Karpas-422 (cell line): ENCODE data around the gene SPTB. TPM values are rescaled to one million over a fixed set of nuclear protein-coding genes. Genes with fewer than 3 reads are reported as not detected.

Experiments
- DNase-seq: peaks from one replicate; pipeline ENCODE4 v3.0.0-alpha.2; 2015
- H2AFZ ChIP-seq: fragments of 200-600 bp; sonication (generic); 2 replicates; pipeline ENCODE4 v1.6.1; 2014; ENCODE audit warnings: antibody characterized with exemption, low read length, mixed read lengths
- H3K27ac ChIP-seq: fragments of 200-600 bp; sonication (generic); 2 replicates; pipeline ENCODE4 v1.5.1; 2014; ENCODE audit warnings: mild to moderate bottlenecking, low read length, moderate library complexity
- H3K27me3 ChIP-seq: fragments of 200-600 bp; sonication (generic); 2 replicates; pipeline ENCODE4 v1.6.1; 2014; ENCODE audit warnings: low read length, mixed read lengths
- H3K36me3 ChIP-seq: fragments of 200-600 bp; sonication (generic); 2 replicates; pipeline ENCODE4 v1.6.1; 2014; ENCODE audit warnings: low read length, mixed read lengths; ENCODE audit not compliant: insufficient read depth
- H3K4me1 ChIP-seq: fragments of 200-600 bp; sonication (generic); 2 replicates; pipeline ENCODE4 v1.6.1; 2014; ENCODE audit warnings: mild to moderate bottlenecking, low read length, mixed read lengths
- H3K4me2 ChIP-seq: fragments of 200-600 bp; sonication (generic); 2 replicates; pipeline ENCODE4 v1.6.1; 2014; ENCODE audit warnings: low read length, low read depth, mild to moderate bottlenecking; ENCODE audit not compliant: poor library complexity, severe bottlenecking
- H3K4me3 ChIP-seq: fragments of 200-600 bp; sonication (generic); 2 replicates; pipeline ENCODE4 v1.5.1; 2014; ENCODE audit warnings: mild to moderate bottlenecking, antibody characterized with exemption, low read length, mixed read lengths
- H3K79me2 ChIP-seq: fragments of 200-600 bp; sonication (generic); 2 replicates; pipeline ENCODE4 v1.6.1; 2014; ENCODE audit warnings: mild to moderate bottlenecking, low read length, mixed read lengths
- H3K9ac ChIP-seq: fragments of 200-600 bp; sonication (generic); 2 replicates; pipeline ENCODE4 v1.6.0; 2014; ENCODE audit warnings: low read length
- H3K9me2 ChIP-seq: fragments of 200-600 bp; sonication (generic), shearing (Covaris generic); replicated peaks from 2 replicates; pipeline ENCODE4 v1.6.0; 2014; ENCODE audit warnings: mild to moderate bottlenecking, low read length, moderate library complexity; ENCODE audit not compliant: insufficient read depth
- H3K9me3 ChIP-seq: fragments of 300-700, 200-600 bp; sonication (generic); 2 replicates; pipeline ENCODE4 v1.6.1; 2014; ENCODE audit warnings: low read length, mixed read lengths
- H4K20me1 ChIP-seq: fragments of 200-600 bp; sonication (generic); 2 replicates; pipeline ENCODE4 v1.6.1; 2014; ENCODE audit warnings: mild to moderate bottlenecking, antibody characterized with exemption, low read length, low read depth; ENCODE audit not compliant: insufficient read depth
- total RNA-seq: library from RNA; depleted of rRNA; stranded (reverse); fragments of >200 nt; shearing (Covaris generic); gene quantifications from 2 replicates; pipeline ENCODE4 v1.2.3, GENCODE V29; 2014; ENCODE audit warnings: low replicate concordance

Gene SPTB
- total RNA-seq, 1 experiment from 2014 or later: not detected

GRCh38 chr14:64730681-64731080 lies 149.0 kb downstream of the SPTB start:
- no peaks in the 10 kb centered on the region for H3K9me2 ChIP-seq
- no peaks in the 10 kb centered on the region for H4K20me1 ChIP-seq
- H3K27me3 ChIP-seq: no peaks in the 10 kb centered on the region
- H3K4me3 ChIP-seq: no peak overlapping the region
- H3K27ac ChIP-seq: no peak overlapping the region
- H3K4me2 ChIP-seq: no peak overlapping the region
- H3K9me3 ChIP-seq: no peaks in the 10 kb centered on the region
- no peak overlapping the region for H3K9ac ChIP-seq
- H3K79me2 ChIP-seq: no peaks in the 10 kb centered on the region
- no peak for DNase-seq
- H3K4me1 ChIP-seq: peaks cover 10% of the 10 kb centered on the region
- no peak overlapping the region for H2AFZ ChIP-seq
- no peaks in the 10 kb centered on the region for H3K36me3 ChIP-seq

GRCh38 chr14:64730061-64730440 lies 149.7 kb downstream of the SPTB start:
- Histone ChIP-seq H3K27me3 (no peaks in the 10 kb centered on the region), H4K20me1 (no peaks in the 10 kb centered on the region), H2AFZ (no peak overlapping the region), H3K9me3 (no peaks in the 10 kb centered on the region), H3K4me1 (peaks cover 16% of the 10 kb centered on the region), H3K9me2 (no peaks in the 10 kb centered on the region), H3K27ac (no peak overlapping the region), H3K36me3 (no peaks in the 10 kb centered on the region), H3K9ac (no peak overlapping the region), H3K4me3 (no peak overlapping the region), H3K4me2 (no peak overlapping the region), H3K79me2 (no peaks in the 10 kb centered on the region)
- DNase-seq: no peak

DNA sequence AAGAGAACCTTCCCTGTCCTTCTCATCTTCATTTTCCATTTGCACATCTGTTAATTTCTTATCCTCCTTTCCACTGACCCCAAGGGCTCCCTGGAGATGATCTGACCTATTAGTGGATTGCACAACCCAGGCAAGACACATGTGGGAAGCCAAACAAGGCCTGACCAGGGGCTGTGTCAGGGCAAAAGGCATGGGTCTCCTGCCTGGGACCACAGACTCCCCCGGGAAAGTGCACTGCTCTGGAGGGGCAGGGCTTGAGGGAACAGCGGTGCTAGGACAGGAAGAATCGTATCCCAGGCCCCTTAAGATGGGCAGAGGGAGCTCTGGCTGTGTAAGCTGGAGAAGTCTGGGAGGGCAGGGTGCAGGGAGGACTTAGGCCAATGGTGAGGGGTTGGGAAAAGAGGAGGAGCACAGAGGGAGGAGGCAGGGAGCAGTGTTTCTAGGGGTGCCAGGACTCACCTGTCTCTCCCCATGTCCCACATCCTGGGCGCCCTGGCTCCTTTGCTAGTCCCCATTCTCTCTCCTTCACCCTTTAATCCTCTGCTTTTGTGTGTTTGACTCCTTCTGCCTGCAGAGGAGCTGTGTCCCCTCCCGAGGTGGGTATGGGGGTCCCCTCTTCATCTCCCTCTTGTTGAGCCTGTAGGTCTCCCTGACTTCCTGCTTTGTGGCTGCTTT lies 150.2 kb downstream of the SPTB start:
- no peaks in the 10 kb centered on the region for H3K9me2 ChIP-seq
- H3K27ac ChIP-seq: no peak overlapping the region
- no peak overlapping the region for H3K4me2 ChIP-seq
- no peaks in the 10 kb centered on the region for H3K36me3 ChIP-seq
- no peaks in the 10 kb centered on the region for H3K27me3 ChIP-seq
- H3K9ac ChIP-seq: no peak overlapping the region
- H4K20me1 ChIP-seq: no peaks in the 10 kb centered on the region
- no peaks in the 10 kb centered on the region for H3K79me2 ChIP-seq
- H3K4me1 ChIP-seq: peaks cover 17% of the 10 kb centered on the region
- no peak overlapping the region for H3K4me3 ChIP-seq
- DNase-seq: no peak
- no peak overlapping the region for H2AFZ ChIP-seq
- no peaks in the 10 kb centered on the region for H3K9me3 ChIP-seq

- Histone ChIP-seq H3K36me3 (no peaks in the 10 kb centered on the region), H3K9me2 (no peaks in the 10 kb centered on the region), H3K79me2 (no peaks in the 10 kb centered on the region), H3K27me3 (no peaks in the 10 kb centered on the region), H3K4me3 (no peak overlapping the region), H3K4me1 (peaks cover 17% of the 10 kb centered on the region), H4K20me1 (no peaks in the 10 kb centered on the region), H2AFZ (no peak overlapping the region), H3K4me2 (no peak overlapping the region), H3K9me3 (no peaks in the 10 kb centered on the region), H3K9ac (no peak overlapping the region), H3K27ac (no peak overlapping the region)
- no peak for DNase-seq
Measured at GRCh38 chr14:64728856-64729255, 150.9 kb downstream of the SPTB start.

DNA sequence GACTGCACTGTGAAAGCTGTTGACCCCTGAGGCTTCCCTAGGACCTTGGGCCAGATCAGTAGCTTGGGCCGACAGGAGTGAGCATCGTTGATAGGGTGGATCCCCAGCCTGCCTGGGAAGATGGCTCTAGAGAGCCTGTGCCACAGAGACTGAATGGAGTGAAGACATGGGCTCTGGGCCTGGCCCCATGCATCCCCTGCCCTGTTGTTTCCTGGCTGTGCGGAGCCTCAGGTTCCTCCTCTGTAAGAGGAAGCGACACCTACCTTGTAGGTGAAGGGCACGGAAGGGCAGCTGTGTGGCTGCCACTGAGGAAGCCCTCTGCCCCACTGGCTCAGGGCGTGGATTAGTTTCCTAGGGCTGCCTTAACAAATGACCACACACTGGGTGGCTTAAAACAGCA lies 151.6 kb downstream of the SPTB start:
- Histone ChIP-seq H3K9me3 (no peaks in the 10 kb centered on the region), H3K27me3 (no peaks in the 10 kb centered on the region), H3K27ac (no peak overlapping the region), H3K9me2 (no peaks in the 10 kb centered on the region), H3K4me2 (no peak overlapping the region), H3K4me1 (peaks cover 17% of the 10 kb centered on the region), H3K36me3 (no peaks in the 10 kb centered on the region), H3K4me3 (no peak overlapping the region), H2AFZ (no peak overlapping the region), H4K20me1 (no peaks in the 10 kb centered on the region), H3K9ac (no peak overlapping the region), H3K79me2 (no peaks in the 10 kb centered on the region)
- DNase-seq: no peak

DNA sequence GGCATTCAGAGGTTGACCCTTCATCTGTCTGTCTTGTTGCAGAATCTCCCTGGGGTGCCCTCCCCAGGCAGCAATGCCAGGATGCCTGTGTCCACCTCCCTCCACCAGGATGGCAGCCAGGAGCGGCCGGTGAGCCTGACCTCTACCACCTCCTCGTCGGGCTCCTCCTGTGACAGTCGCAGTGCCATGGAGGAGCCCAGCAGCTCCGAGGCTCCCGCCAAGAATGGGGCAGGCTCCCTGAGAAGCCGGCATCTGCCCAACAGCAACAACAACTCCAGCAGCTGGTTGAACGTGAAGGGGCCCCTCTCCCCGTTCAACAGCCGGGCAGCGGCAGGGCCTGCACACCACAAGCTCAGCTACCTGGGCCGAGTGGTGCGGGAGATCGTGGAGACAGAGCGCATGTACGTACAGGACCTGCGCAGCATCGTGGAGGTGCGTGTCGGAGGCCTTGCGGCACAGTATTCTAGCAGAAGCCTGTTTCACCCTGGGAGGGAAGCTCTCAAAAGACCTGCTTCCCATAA lies 152.1 kb downstream of the SPTB start:
- peaks cover 17% of the 10 kb centered on the region for H3K4me1 ChIP-seq
- DNase-seq: no peak
- H3K9ac ChIP-seq: no peak overlapping the region
- H4K20me1 ChIP-seq: no peaks in the 10 kb centered on the region
- no peaks in the 10 kb centered on the region for H3K9me2 ChIP-seq
- no peak overlapping the region for H3K27ac ChIP-seq
- H2AFZ ChIP-seq: no peak overlapping the region
- H3K27me3 ChIP-seq: no peaks in the 10 kb centered on the region
- H3K79me2 ChIP-seq: no peaks in the 10 kb centered on the region
- H3K9me3 ChIP-seq: no peaks in the 10 kb centered on the region
- H3K4me3 ChIP-seq: no peak overlapping the region
- H3K4me2 ChIP-seq: no peak overlapping the region
- H3K36me3 ChIP-seq: no peaks in the 10 kb centered on the region

GRCh38 chr14:64726585-64726890 lies 153.2 kb downstream of the SPTB start:
- H3K27ac ChIP-seq: no peak overlapping the region
- H3K27me3 ChIP-seq: no peaks in the 10 kb centered on the region
- no peaks in the 10 kb centered on the region for H4K20me1 ChIP-seq
- H3K9me3 ChIP-seq: no peaks in the 10 kb centered on the region
- peaks cover 17% of the 10 kb centered on the region for H3K4me1 ChIP-seq
- H3K79me2 ChIP-seq: no peaks in the 10 kb centered on the region
- no peak overlapping the region for H2AFZ ChIP-seq
- no peaks in the 10 kb centered on the region for H3K36me3 ChIP-seq
- DNase-seq: peak; percentile 45
- H3K4me2 ChIP-seq: no peak overlapping the region
- no peak overlapping the region for H3K4me3 ChIP-seq
- H3K9ac ChIP-seq: no peak overlapping the region
- H3K9me2 ChIP-seq: no peaks in the 10 kb centered on the region

DNA sequence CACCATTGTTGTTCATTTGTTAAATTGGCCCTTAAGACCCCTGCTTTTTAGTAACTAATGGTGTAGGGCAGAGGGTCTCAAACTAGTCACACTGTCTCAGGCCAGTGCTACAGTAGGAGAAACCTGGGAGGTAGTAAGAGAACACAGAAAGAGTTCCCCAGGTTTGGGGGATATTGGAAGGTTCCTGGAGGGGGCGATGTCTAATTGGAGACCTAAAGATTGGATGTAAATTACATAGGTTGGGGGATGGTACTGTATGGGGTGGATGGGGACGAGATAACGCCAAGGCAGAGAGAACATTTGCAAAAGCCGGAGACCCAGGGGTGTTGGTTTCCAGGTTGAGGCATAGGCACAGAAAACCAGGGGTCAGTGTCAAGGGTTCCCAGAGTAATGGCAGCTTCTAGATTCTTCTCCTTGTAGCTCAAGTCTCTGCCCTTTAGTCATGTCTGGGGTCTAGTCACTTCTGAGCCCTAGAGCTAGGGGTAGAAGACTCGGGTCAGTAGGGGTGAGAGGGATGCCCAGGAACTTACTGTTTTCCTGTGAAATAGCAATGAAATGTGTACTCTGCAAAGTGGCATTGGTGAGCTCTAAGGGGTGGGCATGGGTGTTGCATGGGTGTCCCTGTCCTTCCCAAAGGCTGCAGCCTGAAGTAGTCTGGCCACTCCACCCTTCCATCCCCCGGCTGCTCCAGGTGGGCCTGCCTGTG lies 153.7 kb downstream of the SPTB start:
- Histone ChIP-seq H4K20me1 (no peaks in the 10 kb centered on the region), H2AFZ (no peak overlapping the region), H3K9ac (no peak overlapping the region), H3K4me1 (peaks cover 17% of the 10 kb centered on the region), H3K27me3 (no peaks in the 10 kb centered on the region), H3K4me3 (no peak overlapping the region), H3K79me2 (no peaks in the 10 kb centered on the region), H3K4me2 (no peak overlapping the region), H3K36me3 (no peaks in the 10 kb centered on the region), H3K9me2 (no peaks in the 10 kb centered on the region), H3K27ac (no peak overlapping the region), H3K9me3 (no peaks in the 10 kb centered on the region)
- no peak for DNase-seq
